Measurements from ENCODE around the gene DNHD1.

The DNHD1 gene

GRCh38 chr11:6599881-6600390, 102.9 kb downstream of the DNHD1 start:
- DNase-seq = no peak

- no peak for DNase-seq
Measured at GRCh38 chr11:6601041-6601461, 104.0 kb downstream of the DNHD1 start.

GRCh38 chr11:6602096-6602940, 105.2 kb downstream of the DNHD1 start:
- DNase-seq = no peak

- DNase-seq = peak; percentile 70
Measured at GRCh38 chr11:6603287-6604080, 106.4 kb downstream of the DNHD1 start, which contains the start of the genes ILK and RRP8. Gene ILK, plus strand, starts transcription at chr11:6603774. Its CDS starts 498 bp downstream, at chr11:6604272. Gene RRP8, minus strand, starts transcription at chr11:6603616. Its CDS starts 114 bp downstream, at chr11:6603502.

GRCh38 chr11:6604081-6604626, 107.1 kb downstream of the DNHD1 start:
- peak; percentile 34 for DNase-seq

GRCh38 chr11:6604790-6605189, 107.7 kb downstream of the DNHD1 start:
- no peak for DNase-seq

- DNase-seq = no peak
Measured at GRCh38 chr11:6606471-6607189, 109.5 kb downstream of the DNHD1 start.

- no peak for DNase-seq
Measured at GRCh38 chr11:6607190-6607795, 110.2 kb downstream of the DNHD1 start.

- DNase-seq = no peak
Measured at GRCh38 chr11:6608011-6608410, 110.9 kb downstream of the DNHD1 start.

- DNase-seq = no peak
Measured at GRCh38 chr11:6608726-6609501, 111.8 kb downstream of the DNHD1 start.

GRCh38 chr11:6609502-6610015, 112.5 kb downstream of the DNHD1 start:
- DNase-seq = no peak

- no peak for DNase-seq
Measured at GRCh38 chr11:6610591-6610990, 113.5 kb downstream of the DNHD1 start.

- no peak for DNase-seq
Measured at GRCh38 chr11:6611092-6611962, 114.2 kb downstream of the DNHD1 start.

- DNase-seq = no peak
Measured at GRCh38 chr11:6611963-6612212, 114.8 kb downstream of the DNHD1 start.

- DNase-seq = peak; percentile 93
Measured at GRCh38 chr11:6612213-6613041, 115.3 kb downstream of the DNHD1 start, which contains the start of gene TAF10. Gene TAF10, minus strand, starts transcription at chr11:6612216. Its CDS starts 27 bp downstream, at chr11:6612189.

GRCh38 chr11:6613496-6613895, 116.4 kb downstream of the DNHD1 start:
- no peak for DNase-seq

GRCh38 chr11:6614446-6614845, 117.4 kb downstream of the DNHD1 start:
- no peak for DNase-seq

GRCh38 chr11:6615046-6615445, 118.0 kb downstream of the DNHD1 start:
- no peak for DNase-seq

- DNase-seq = no peak
Measured at GRCh38 chr11:6615882-6616585, 119.0 kb downstream of the DNHD1 start.
